HUES48 (cell line): Measurements from ENCODE around the gene P2RX7.

Source experiments
- H3K27ac ChIP-seq: one replicate; pipeline ENCODE4 v1.7.0; 2013; ENCODE audit warnings: low read depth, low read length, inconsistent platforms
- H3K27me3 ChIP-seq: 2 replicates; pipeline ENCODE4 v1.6.1; 2013; ENCODE audit warnings: mild to moderate bottlenecking, low read length; ENCODE audit not compliant: control insufficient read depth, insufficient read depth
- H3K36me3 ChIP-seq: 2 replicates; pipeline ENCODE4 v1.6.1; 2013; ENCODE audit warnings: low read length; ENCODE audit not compliant: control insufficient read depth, insufficient read depth
- H3K4me1 ChIP-seq: 2 replicates; pipeline ENCODE4 v1.6.1; 2013; ENCODE audit warnings: mild to moderate bottlenecking, low read length; ENCODE audit not compliant: control insufficient read depth, insufficient read depth
- H3K4me3 ChIP-seq: 2 replicates; pipeline ENCODE4 v1.5.1; 2013; ENCODE audit warnings: mild to moderate bottlenecking, low read depth, low read length
- H3K9ac ChIP-seq: 2 replicates; pipeline ENCODE4 v1.6.1; 2013; ENCODE audit warnings: mild to moderate bottlenecking, low read depth, low read length, moderate library complexity
- H3K9me3 ChIP-seq: 2 replicates; pipeline ENCODE4 v1.6.1; 2013; ENCODE audit warnings: low read length; ENCODE audit not compliant: control insufficient read depth, insufficient read depth

Gene P2RX7

GRCh38 chr12:121132601-121133481 is at the start of gene P2RX7:
Gene P2RX7, plus strand, starts transcription at chr12:121132876. Its CDS starts 95 bp downstream, at chr12:121132971.
- Histone ChIP-seq H3K4me1 (no peaks in the 10 kb centered on the region), H3K4me3 (peak within 1 kb of the TSS; percentile 51), H3K9ac (no peak within 1 kb of the TSS), H3K27ac (no peak within 1 kb of the TSS), H3K36me3 (no peaks in the 10 kb centered on the region), H3K27me3 (no peaks in the 10 kb centered on the region; the same call in 1 of the 2 replicates), H3K9me3 (no peaks in the 10 kb centered on the region)

- H3K9me3 ChIP-seq: no peaks in the 10 kb centered on the region
- no peaks in the 10 kb centered on the region for H3K36me3 ChIP-seq
- no peak overlapping the region for H3K9ac ChIP-seq
- no peak overlapping the region for H3K27ac ChIP-seq
- no peak overlapping the region for H3K4me3 ChIP-seq
- no peaks in the 10 kb centered on the region for H3K27me3 ChIP-seq
- H3K4me1 ChIP-seq: no peaks in the 10 kb centered on the region
These were observed 48.4 kb upstream of the P2RX7 start for GRCh38 chr12:121084229-121084628.

- H3K4me1 ChIP-seq: no peaks in the 10 kb centered on the region
- H3K36me3 ChIP-seq: no peaks in the 10 kb centered on the region
- no peaks in the 10 kb centered on the region for H3K9me3 ChIP-seq
- H3K27me3 ChIP-seq: no peaks in the 10 kb centered on the region
- H3K4me3 ChIP-seq: no peak overlapping the region
- H3K27ac ChIP-seq: no peak overlapping the region
- H3K9ac ChIP-seq: no peak overlapping the region
These were observed 47.6 kb upstream of the P2RX7 start for GRCh38 chr12:121085069-121085468.

GRCh38 chr12:121085506-121086353 is 46.9 kb upstream of the P2RX7 start:
- Histone ChIP-seq H3K27ac (no peak overlapping the region), H3K36me3 (no peaks in the 10 kb centered on the region), H3K9ac (no peak overlapping the region), H3K4me3 (no peak overlapping the region), H3K9me3 (no peaks in the 10 kb centered on the region), H3K4me1 (no peaks in the 10 kb centered on the region), H3K27me3 (no peaks in the 10 kb centered on the region)

GRCh38 chr12:121086781-121087295 is 45.8 kb upstream of the P2RX7 start:
- Histone ChIP-seq H3K9me3 (no peaks in the 10 kb centered on the region), H3K36me3 (no peaks in the 10 kb centered on the region), H3K4me3 (no peak overlapping the region), H3K27me3 (no peaks in the 10 kb centered on the region), H3K4me1 (no peaks in the 10 kb centered on the region), H3K9ac (no peak overlapping the region), H3K27ac (no peak overlapping the region)

- H3K27me3 ChIP-seq: no peaks in the 10 kb centered on the region
These were observed 45.0 kb upstream of the P2RX7 start for GRCh38 chr12:121087467-121088194.

GRCh38 chr12:121088195-121088585 is 44.5 kb upstream of the P2RX7 start:
- Histone ChIP-seq H3K9me3 (no peaks in the 10 kb centered on the region), H3K27ac (no peak overlapping the region), H3K36me3 (no peaks in the 10 kb centered on the region), H3K4me1 (no peaks in the 10 kb centered on the region), H3K27me3 (no peaks in the 10 kb centered on the region), H3K4me3 (no peak overlapping the region), H3K9ac (no peak overlapping the region)

More at GRCh38 chr12:121087467-121088194, 45.0 kb upstream of the P2RX7 start:
- H3K9ac ChIP-seq: no peak overlapping the region
- H3K4me3 ChIP-seq: no peak overlapping the region
- no peaks in the 10 kb centered on the region for H3K9me3 ChIP-seq
- H3K4me1 ChIP-seq: no peaks in the 10 kb centered on the region
- no peak overlapping the region for H3K27ac ChIP-seq
- H3K36me3 ChIP-seq: no peaks in the 10 kb centered on the region

GRCh38 chr12:121089031-121089812 is 43.5 kb upstream of the P2RX7 start:
- Histone ChIP-seq H3K27me3 (no peaks in the 10 kb centered on the region), H3K27ac (no peak overlapping the region), H3K4me1 (no peaks in the 10 kb centered on the region), H3K9me3 (no peaks in the 10 kb centered on the region), H3K4me3 (no peak overlapping the region), H3K36me3 (no peaks in the 10 kb centered on the region), H3K9ac (no peak overlapping the region)

- Histone ChIP-seq H3K4me3 (no peak overlapping the region), H3K9me3 (no peaks in the 10 kb centered on the region), H3K27me3 (no peaks in the 10 kb centered on the region), H3K9ac (no peak overlapping the region), H3K4me1 (no peaks in the 10 kb centered on the region), H3K36me3 (no peaks in the 10 kb centered on the region), H3K27ac (no peak overlapping the region)
These were observed 42.8 kb upstream of the P2RX7 start for GRCh38 chr12:121089813-121090430.
